Activated T-helper 9 cell treated with anti-CD3 and anti-CD28 coated beads, Interleukin-2, amount 50 U/mL, for 16 hours (primary cell): ENCODE data around the gene ITGAV.

Experiments used
- DNase-seq: peaks from one replicate; pipeline ENCODE4 v3.0.0-alpha.2; 2020; ENCODE audit warnings: low read depth

The ITGAV gene

GRCh38 chr2:186670831-186671230, 81.0 kb downstream of the ITGAV start:
- DNase-seq, result no peak

GRCh38 chr2:186675380-186675779, 85.5 kb downstream of the ITGAV start:
- no peak for DNase-seq

GRCh38 chr2:186683341-186683740, 93.5 kb downstream of the ITGAV start:
- DNase-seq, result no peak

GRCh38 chr2:186687807-186688211, 98.0 kb downstream of the ITGAV start:
- no peak for DNase-seq

GRCh38 chr2:186688813-186689212, 99.0 kb downstream of the ITGAV start:
- DNase-seq, result no peak

- DNase-seq, result no peak
Measured at GRCh38 chr2:186690786-186691185, 100.9 kb downstream of the ITGAV start.

- DNase-seq, result no peak
Measured at GRCh38 chr2:186691231-186691630, 101.4 kb downstream of the ITGAV start.

GRCh38 chr2:186691900-186692299, 102.0 kb downstream of the ITGAV start:
- no peak for DNase-seq

- no peak for DNase-seq
Measured at GRCh38 chr2:186693446-186693832, 103.6 kb downstream of the ITGAV start.

- DNase-seq, result no peak
Measured at GRCh38 chr2:186695081-186695756, 105.4 kb downstream of the ITGAV start.

- DNase-seq, result no peak
Measured at GRCh38 chr2:186696290-186696689, 106.4 kb downstream of the ITGAV start.

GRCh38 chr2:186696804-186697203, 106.9 kb downstream of the ITGAV start:
- DNase-seq, result no peak

- no peak for DNase-seq
Measured at GRCh38 chr2:186697536-186697935, 107.7 kb downstream of the ITGAV start.

GRCh38 chr2:186699742-186700141, 109.9 kb downstream of the ITGAV start:
- DNase-seq, result no peak

GRCh38 chr2:186702006-186702405, 112.2 kb downstream of the ITGAV start:
- no peak for DNase-seq

- DNase-seq, result no peak
Measured at GRCh38 chr2:186702501-186702900, 112.6 kb downstream of the ITGAV start.

- DNase-seq, result no peak
Measured at GRCh38 chr2:186704897-186705296, 115.0 kb downstream of the ITGAV start.

- no peak for DNase-seq
Measured at GRCh38 chr2:186709529-186710450, 119.9 kb downstream of the ITGAV start.

GRCh38 chr2:186713691-186714090, 123.8 kb downstream of the ITGAV start:
- no peak for DNase-seq

GRCh38 chr2:186714611-186715010, 124.8 kb downstream of the ITGAV start:
- no peak for DNase-seq

- no peak for DNase-seq
Measured at GRCh38 chr2:186716004-186716403, 126.1 kb downstream of the ITGAV start.

GRCh38 chr2:186716899-186717298, 127.0 kb downstream of the ITGAV start:
- DNase-seq, result no peak

GRCh38 chr2:186717320-186718007, 127.6 kb downstream of the ITGAV start:
- DNase-seq, result no peak
